Stimulated activated CD8-positive, alpha-beta memory T cell treated with anti-CD3 and anti-CD28 coated beads, Interleukin-12 subunit alpha, Interleukin-12 subunit beta, amount 100 ng/mL, for 24 hours (primary cell): Measurements from ENCODE around the gene CHST15.

Experiments
- DNase-seq: peaks from one replicate; pipeline ENCODE4 v3.0.0-alpha.2; 2020; ENCODE audit errors: extremely low read depth

The CHST15 gene

GRCh38 chr10:124081547-124082140 is 11.8 kb downstream of the CHST15 start:
- DNase-seq: no peak

DNA sequence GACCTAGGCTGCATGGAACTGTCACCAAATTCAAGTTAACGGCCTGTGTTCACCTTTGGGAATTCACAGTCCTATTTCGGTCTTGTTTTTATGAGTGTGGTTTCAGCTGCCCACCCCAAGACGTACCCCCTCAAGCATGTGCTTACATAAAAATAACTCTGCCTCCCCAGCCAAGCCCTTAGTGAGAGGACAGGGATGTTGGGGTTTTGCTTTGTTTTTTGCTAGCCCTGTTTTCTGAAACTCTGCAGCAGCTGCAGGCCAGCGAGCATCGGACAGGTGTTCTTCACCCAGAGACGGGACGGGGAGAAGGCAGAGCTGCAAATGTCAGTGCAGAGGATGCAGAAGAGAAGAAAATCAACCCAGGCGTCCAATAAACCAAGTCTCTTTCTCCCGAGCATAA is 13.5 kb downstream of the CHST15 start:
- DNase-seq: no peak

GRCh38 chr10:124078714-124079113 is 14.7 kb downstream of the CHST15 start:
- no peak for DNase-seq

- no peak for DNase-seq
Observed at GRCh38 chr10:124078028-124078427, 15.4 kb downstream of the CHST15 start.

DNA sequence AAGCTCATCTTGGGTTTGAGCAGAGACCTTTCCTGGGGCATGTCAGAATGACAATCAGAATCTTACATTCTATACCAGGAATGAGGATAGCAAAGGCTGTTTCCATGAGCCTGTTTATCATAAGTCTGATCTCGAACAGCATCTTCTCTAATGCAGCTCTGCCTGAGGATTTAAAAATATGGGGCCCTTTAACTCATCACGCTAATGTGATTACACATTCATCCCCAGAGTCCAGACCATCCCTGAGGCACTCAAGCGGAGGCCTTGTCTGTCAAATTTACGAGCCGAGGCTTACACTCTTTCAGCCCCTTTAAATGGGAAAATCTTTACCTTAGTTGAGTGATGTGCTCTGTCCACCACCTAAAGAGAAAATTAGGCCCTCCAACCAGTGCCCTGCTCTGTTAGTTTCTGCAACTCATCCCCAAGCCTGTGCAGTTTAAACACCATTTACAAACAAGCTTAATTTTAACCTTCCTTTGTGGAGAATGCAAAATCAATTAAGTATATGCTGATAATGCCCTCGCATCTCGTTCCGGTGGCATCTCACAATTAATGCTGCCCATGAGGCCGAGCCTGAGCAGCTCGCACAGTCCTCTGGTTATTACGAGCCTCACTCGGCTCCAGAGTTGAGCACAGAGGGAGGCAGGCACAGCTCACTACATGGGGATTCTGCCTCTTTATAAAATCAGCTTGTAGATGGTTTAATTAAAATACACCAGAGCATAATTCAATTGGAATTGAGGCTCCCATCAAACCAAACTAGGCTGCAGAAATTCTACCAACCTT is 16.0 kb downstream of the CHST15 start:
- DNase-seq: no peak

GRCh38 chr10:124076148-124076733 is 17.2 kb downstream of the CHST15 start:
- DNase-seq: no peak

DNA sequence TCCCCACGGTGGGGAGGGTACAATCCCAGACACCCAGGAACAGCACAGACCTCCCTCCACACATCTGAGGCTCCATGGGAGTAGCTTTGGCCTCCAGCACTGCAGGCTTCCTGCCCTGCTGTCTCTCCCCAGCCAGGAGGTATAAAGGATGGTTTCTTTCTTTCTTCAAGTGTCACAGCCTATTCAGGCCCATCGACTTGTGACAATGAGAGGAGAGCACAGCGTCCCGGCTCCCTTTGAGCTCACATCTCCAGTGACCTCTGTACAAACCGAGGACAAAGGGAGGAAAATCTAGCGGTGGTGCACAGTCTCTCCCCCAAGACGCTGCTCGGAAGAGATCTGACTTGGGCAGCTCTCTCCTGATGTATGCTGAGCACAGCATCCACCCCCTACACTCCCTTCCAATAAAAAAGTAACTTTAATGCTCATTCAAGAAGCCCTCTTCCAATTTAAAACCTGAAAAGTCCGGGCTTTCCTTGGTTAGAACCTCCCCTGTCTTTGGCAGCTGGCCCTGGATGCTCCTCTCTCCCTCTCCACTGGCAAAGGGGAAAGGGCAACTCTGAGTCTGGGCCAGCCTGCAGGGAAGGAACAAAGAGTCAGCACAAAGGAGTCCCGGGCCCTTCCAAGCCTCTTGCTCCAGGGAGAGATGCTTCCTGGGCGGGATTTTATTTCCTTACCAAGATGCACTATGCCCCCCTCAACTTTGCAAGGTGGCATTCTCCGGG is 18.0 kb downstream of the CHST15 start:
- DNase-seq: no peak

DNA sequence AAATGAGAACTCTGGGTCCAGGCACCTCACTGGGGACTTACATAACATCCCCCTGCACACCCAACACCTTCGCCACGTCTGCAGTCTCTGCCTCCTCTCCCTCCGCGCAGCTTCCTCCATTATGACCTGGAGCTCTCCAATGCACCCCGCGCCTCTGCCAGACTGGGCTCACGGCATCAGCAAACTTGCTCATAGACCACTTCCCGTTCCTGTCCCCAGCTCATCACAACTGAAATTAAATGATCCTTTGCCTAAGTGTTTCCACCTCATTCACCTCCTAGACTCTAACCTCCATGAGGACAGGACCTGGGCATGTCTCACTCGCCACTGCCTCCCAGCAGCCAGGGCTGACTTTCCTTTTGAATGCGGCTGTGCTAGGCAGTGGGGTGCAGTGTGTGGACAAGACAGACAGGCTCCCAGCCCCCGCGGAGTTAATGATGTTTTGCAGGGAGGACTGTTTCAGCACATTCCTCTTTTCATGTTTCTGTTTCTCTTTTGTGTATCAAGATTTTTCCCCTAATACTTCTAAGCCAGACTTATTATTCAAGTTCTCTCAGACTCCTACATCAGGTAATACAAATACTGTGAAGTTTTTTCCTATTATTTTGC is 18.8 kb downstream of the CHST15 start:
- DNase-seq: no peak

GRCh38 chr10:124073978-124074377 is 19.4 kb downstream of the CHST15 start:
- no peak for DNase-seq

DNA sequence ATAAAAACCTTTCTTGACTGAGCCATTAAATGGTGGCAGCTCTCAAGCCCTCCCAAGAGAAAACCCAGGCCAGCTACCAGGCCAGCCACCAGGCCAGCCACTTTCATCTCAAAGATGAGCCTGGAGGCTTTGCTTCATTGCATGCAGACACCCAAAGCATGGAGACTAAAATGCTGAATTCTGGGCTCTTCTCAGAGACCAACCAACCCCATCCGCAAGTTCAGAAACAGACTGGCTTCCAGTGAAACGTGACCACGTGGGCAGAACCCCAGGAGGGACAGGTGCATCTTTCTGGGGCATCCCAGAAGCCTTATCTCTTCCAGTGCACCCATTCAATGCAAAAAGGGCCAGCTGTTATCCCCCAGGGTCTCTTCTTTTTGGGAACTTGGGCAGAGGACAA is 20.9 kb downstream of the CHST15 start:
- DNase-seq: no peak

DNA sequence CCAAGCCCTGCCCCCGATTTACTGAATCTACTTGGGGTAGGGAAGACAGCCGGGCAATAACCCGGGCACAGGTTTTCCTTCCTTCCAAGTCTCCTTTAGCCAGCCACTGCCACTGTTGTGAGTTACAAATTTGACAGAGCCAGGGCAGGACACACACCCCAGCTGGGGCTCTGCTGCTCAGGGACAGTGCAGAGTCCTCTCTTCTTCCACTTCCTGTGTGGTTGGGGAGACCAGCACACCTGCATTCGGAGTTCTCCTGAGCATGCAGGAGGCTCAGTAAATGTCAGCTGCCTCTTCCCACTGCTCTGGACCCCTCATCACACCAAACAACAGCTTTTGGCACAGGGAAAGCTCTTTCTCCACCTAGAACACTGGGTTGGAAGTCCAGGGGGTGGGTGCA is 21.3 kb downstream of the CHST15 start:
- DNase-seq: no peak

GRCh38 chr10:124071141-124071540 is 22.3 kb downstream of the CHST15 start:
- no peak for DNase-seq

- DNase-seq: no peak
Observed at GRCh38 chr10:124070666-124071065, 22.7 kb downstream of the CHST15 start.

DNA sequence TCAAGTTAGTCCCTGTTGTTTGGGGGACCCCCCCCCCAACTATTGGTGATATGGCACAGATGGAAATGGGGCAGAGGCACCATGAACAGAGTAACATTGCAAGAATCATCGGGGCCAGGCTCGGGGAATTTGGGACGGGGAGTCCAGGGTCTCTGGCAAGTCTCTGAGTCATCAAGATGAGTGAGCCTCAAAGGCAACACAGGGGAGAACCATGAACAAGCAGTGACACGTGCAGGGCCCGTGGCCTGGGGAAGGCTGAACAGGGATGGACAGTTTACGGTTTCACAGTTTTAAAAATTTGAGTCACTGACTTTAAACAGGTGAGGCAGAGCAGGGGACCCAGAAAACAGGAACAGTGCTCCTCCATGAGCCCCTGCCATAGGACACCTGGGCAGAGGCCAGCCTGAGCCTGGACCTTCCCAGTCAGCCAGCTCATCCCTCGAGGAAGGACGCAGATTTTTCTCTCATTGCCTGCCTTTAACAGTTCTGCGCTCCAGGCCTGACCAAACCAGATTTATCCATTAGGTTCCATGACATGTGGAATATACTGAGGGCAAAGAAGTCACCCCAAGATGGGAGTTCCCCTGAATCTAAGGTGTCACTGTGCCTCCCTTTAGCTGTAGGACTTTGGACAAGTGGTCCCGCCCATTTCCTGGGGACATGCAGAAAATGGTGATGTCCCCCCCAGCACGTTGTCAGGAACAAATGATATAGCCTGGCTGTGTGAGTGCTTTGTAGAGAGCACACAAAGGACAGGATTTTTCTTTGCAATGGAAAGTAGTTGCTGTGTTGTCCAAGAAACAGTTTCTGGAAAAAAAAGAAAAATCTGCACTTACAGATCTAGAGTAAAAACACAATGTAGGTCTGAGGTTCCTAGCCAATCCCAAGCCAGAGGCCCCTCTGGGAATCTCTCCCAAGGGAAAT is 23.8 kb downstream of the CHST15 start:
- DNase-seq: no peak

DNA sequence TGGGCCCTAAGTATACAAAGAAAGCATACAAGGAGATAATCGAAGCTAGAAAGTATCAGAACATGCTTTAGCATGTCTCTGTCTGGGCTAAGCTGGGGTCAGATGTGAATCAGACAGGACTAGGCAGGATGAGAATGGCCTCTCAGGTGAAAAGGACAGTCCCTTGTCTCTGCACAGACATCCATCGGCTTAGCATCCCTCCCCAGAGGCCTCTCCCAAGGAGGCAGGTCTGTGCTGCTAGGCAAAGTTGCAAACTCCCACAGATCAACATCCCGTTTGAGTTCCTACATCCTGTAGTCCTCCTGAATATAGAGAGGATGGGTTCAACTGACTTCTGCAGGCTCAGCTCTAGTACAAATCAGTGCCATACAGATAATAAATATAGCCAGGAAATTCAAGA is 24.5 kb downstream of the CHST15 start:
- DNase-seq: no peak

- DNase-seq: no peak
Observed at GRCh38 chr10:124067825-124068400, 25.5 kb downstream of the CHST15 start.

DNA sequence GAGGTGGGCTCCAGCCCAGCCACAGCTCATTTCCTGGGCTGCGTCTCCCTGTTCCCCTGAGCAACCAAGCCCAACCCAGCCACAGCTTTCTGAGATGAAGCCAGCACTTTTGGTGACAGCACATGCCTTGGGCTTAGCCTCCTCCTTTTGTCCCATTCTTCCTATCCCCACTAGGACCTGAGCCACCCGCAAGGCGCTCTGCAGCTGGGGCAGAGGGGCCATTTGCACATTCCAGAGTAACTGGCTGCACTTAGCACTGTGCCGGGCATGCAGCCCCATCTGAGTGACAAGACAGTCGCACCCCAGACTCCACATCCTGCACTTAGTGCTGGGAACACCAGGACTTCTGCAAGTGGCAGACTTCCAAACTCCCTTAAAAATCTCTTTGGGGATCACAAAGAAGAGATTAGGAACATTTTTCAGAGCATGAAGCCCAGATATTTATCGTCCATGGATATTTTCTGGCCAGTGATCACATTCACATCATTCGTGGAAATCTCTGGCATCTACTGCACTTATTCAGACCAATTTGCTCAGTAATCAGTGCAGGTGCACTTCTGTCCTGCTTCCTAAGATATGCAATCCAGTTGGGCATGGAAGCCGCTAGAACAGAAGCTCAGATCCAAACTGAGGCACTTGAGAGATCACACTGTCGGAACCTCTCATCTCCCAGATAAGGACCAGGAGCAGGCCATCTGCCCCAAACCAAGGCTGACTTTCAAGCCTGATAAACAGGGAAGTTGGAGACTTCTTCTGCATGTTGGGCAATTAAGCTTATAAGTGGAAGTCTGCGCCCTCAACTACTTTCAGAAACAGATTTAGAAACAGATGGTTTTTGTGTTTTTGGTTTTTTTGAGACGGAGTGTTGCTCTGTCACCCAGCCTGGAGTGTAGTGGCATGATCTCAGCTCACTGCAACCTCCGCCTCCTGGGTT is 26.4 kb downstream of the CHST15 start:
- no peak for DNase-seq

DNA sequence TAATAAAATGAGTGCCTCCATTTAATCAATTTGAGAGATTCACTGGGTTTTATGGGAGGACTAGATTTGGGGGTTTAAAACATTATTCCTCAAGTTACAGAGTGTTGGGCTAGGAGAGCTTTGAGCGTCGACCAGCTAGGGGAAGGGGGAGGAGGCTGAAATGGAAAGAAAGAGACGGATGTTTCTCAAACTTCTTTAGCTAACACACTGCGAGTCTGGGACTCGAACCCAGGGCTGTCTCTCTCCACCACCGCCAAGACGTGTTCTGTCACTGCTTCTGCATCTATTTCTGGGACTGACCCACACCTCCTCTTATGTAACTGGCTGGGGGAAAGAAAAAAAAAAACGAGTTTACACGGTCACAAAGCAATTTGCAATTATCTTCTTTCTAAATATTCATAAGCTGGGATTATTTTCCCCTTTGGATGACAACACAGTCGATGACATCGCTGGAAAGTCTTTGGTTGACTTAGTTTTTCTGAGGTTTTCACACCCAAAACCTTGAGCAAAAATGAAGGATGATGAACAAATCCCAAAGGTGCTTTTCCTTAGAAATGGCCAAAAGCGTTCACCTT is 27.2 kb downstream of the CHST15 start:
- DNase-seq: no peak
